IPS-18c (cell line): ENCODE data around the gene CENPP.

Experiments used
- H3K4me3 ChIP-seq: 2 replicates; pipeline ENCODE4 v1.7.0; 2013; ENCODE audit warnings: low read depth, mild to moderate bottlenecking, low read length, moderate library complexity; ENCODE audit not compliant: insufficient read depth
- H3K9me3 ChIP-seq: one replicate; pipeline ENCODE4 v1.6.1; 2013; ENCODE audit warnings: mild to moderate bottlenecking, low read length, moderate library complexity; ENCODE audit not compliant: control insufficient read depth, insufficient read depth

Gene CENPP

GRCh38 chr9:92603100-92603499 lies 277.3 kb downstream of the CENPP start:
- Histone ChIP-seq H3K9me3 (peaks cover 3% of the 10 kb centered on the region), H3K4me3 (no peak overlapping the region)

- H3K4me3 ChIP-seq: no peak overlapping the region
- H3K9me3 ChIP-seq: peaks cover 3% of the 10 kb centered on the region
Measured at GRCh38 chr9:92603990-92604389, 278.2 kb downstream of the CENPP start.

GRCh38 chr9:92605224-92605623 lies 279.5 kb downstream of the CENPP start:
- no peak overlapping the region for H3K4me3 ChIP-seq
- H3K9me3 ChIP-seq: peaks cover 3% of the 10 kb centered on the region

- H3K4me3 ChIP-seq: no peak overlapping the region
- H3K9me3 ChIP-seq: peaks cover 3% of the 10 kb centered on the region
Measured at GRCh38 chr9:92607088-92607487, 281.3 kb downstream of the CENPP start.

GRCh38 chr9:92607773-92608172 lies 282.0 kb downstream of the CENPP start:
- Histone ChIP-seq H3K4me3 (no peak overlapping the region), H3K9me3 (peaks cover 3% of the 10 kb centered on the region)

- H3K9me3 ChIP-seq: peaks cover 3% of the 10 kb centered on the region
- no peak overlapping the region for H3K4me3 ChIP-seq
Measured at GRCh38 chr9:92608241-92608908, 282.6 kb downstream of the CENPP start.

- Histone ChIP-seq H3K9me3 (peaks cover 3% of the 10 kb centered on the region), H3K4me3 (no peak overlapping the region)
Measured at GRCh38 chr9:92608909-92609445, 283.2 kb downstream of the CENPP start.

GRCh38 chr9:92610470-92611420 lies 285.0 kb downstream of the CENPP start:
- Histone ChIP-seq H3K9me3 (no peaks in the 10 kb centered on the region), H3K4me3 (no peak overlapping the region)

GRCh38 chr9:92611621-92612285 lies 286.0 kb downstream of the CENPP start:
- no peaks in the 10 kb centered on the region for H3K9me3 ChIP-seq
- H3K4me3 ChIP-seq: no peak overlapping the region

GRCh38 chr9:92612292-92612691 lies 286.5 kb downstream of the CENPP start:
- H3K9me3 ChIP-seq: no peaks in the 10 kb centered on the region
- no peak overlapping the region for H3K4me3 ChIP-seq

- no peak overlapping the region for H3K4me3 ChIP-seq
- no peaks in the 10 kb centered on the region for H3K9me3 ChIP-seq
Measured at GRCh38 chr9:92612816-92613215, 287.1 kb downstream of the CENPP start.

- Histone ChIP-seq H3K9me3 (no peaks in the 10 kb centered on the region), H3K4me3 (no peak overlapping the region)
Measured at GRCh38 chr9:92613268-92614122, 287.7 kb downstream of the CENPP start.

GRCh38 chr9:92614123-92614510 lies 288.4 kb downstream of the CENPP start:
- Histone ChIP-seq H3K4me3 (no peak overlapping the region), H3K9me3 (no peaks in the 10 kb centered on the region)

- H3K4me3 ChIP-seq: no peak overlapping the region
Measured at GRCh38 chr9:92614763-92615461, 289.2 kb downstream of the CENPP start.

GRCh38 chr9:92615790-92616189 lies 290.0 kb downstream of the CENPP start:
- no peaks in the 10 kb centered on the region for H3K9me3 ChIP-seq
- H3K4me3 ChIP-seq: no peak overlapping the region

More at GRCh38 chr9:92614763-92615461, 289.2 kb downstream of the CENPP start:
- no peaks in the 10 kb centered on the region for H3K9me3 ChIP-seq

GRCh38 chr9:92616199-92616641 lies 290.5 kb downstream of the CENPP start:
- Histone ChIP-seq H3K9me3 (no peaks in the 10 kb centered on the region), H3K4me3 (no peak overlapping the region)
